HG03066 (cell line): Measurements from ENCODE around the gene MYORG.
"Not testable (repeated sequence)": the region's sequence is repeated elsewhere in the genome, so short reads cannot be mapped to it uniquely, and the experiment has no call there.

Source experiments
- ATAC-seq: cut with Tn5 transposase; IDR thresholded peaks from one replicate; pipeline ENCODE4 v1.9.1; 2021; ENCODE audit warnings: low read depth; ENCODE audit not compliant: unreplicated experiment

MYORG gene

DNA sequence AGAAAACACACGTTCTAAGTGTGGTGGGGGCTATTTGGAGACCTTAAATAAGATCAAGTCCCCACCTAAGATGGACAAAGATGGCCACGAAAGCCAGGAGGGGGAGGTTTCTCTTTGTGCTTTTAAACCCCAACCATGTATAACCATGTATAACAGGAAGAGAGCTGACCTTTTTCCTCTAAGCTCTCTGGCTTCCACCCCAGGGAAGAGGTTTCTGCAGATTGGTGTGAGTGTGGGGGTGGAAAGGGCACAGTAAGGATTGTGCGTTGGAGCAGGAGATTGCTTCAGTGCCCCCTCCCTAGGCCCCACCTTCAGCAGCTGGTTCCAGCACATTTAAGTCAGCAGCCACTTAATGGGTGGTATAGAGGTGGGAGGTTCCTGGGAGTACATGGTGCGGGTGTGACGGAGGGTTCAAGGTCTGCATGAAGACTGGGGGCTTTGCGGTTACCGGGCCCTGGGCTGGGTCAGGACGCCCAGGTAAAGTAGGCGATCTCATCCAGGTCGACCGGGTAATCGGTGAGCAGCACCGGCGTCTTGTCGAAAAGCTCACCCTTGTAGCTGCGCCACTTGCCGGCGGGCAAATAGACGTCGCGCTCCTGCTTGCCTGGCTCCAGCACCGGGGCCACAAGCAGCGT is 6.2 kb downstream of the MYORG start:
- no peak for ATAC-seq

DNA sequence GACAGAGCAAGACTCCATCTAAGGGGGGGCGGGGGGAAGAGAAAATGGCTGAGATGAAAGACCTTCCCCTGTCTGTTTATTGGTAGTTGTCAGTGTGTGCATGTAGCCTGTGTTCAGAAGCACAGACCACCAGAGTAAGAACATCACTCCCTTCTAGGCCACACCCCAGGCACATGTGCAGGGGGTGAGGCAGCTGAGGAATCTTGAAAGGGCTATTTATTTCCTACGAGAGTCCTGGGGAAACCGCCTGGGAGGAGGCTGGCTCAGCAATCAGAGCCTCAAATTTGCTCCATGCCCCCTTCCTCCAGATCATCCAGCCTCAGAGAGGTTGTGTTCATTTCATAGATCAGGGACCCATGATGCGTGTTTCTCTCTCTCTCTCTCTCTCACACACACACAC is 7.1 kb downstream of the MYORG start:
- no peak for ATAC-seq

GRCh38 chr9:34368796-34369195 is 7.9 kb downstream of the MYORG start:
- ATAC-seq, result not testable (repeated sequence)

DNA sequence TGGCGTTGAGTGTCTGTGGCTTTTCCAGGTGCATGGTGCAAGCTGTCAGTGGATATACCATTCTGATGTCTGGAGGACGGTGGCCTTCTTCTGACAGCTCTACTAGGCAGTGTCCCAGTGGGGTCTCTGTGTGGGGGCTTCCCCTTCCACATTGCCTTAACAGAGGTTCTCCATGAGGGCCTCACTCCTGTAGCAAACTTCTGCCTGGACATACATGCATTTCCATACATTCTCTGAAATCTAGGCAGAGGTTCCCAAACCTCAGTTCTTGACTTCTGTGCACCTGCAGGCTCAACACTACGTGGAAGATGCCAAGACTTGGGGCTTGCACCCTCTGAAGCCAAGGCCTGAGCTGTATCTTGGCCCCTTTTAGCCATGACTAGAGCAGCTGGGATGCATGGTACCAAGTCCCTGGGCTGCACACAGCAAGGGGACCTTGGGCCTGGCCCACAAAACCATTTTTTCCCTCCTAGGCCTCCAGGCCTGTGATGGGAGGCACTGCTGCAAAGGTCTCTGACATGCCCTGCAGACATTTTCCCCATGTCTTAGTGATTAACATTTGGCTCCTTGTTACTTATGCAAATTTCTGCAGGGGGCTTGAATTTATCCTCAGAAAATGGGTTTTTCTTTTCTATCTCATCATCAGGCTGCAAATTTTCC is 8.8 kb downstream of the MYORG start:
- not testable (repeated sequence) for ATAC-seq

DNA sequence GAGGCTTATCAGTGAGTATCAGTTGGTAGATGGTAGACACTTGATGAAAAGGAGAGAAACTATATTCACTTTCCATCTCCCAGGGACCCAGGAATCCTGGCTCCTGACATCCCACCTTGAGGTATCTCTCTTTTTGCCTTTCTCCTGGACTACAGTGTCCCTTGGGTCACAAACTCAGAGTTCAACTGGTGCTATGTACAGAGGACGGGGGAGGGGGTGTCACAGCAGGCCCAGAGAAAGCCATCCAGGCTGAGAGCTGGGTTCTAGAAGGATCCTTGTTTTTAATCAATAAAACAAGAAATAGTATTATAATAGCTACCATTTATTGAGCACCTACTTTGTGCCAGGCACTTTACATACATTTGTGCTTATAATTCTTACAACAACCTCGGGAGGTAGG is 10.3 kb downstream of the MYORG start:
- ATAC-seq, result no peak

GRCh38 chr9:34365282-34365681 is 11.4 kb downstream of the MYORG start:
- ATAC-seq, result no peak

DNA sequence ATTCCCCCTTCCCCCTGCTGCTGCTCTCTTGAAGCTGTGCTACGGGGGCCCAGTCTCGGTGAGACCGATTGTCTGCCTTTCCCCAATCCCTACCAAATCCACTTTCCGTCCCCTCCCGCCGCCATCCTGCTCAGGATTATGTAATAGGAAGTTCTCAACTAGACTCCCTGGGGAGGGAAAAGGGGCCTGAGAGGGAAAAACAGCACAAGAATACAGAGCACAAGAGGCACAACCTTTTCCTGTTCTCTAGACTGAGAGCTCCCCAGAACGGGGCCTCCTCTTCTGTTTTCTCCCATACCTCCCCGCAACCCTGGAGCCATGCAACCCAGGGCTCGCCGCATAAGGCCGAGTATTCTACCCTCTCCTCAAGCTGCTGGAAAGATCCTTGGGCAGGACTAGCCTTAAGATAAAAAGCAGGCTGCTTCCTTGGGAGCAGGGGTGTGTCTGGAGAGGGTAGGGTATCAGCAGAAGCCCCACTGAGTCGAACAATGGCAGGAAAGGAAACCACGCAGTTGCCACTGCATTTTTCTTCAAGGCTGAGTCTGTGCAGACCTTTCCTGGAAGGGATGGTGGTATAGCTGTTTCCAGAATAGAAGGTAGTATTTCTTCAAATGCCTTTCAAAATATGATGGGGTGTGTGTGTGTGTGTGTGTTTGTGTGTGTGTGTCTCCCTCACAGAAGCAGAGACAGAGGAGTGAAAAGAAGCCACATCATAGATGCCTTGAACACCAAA is 12.9 kb downstream of the MYORG start:
- no peak for ATAC-seq

GRCh38 chr9:34362614-34363214 is 14.0 kb downstream of the MYORG start:
- ATAC-seq, result no peak

DNA sequence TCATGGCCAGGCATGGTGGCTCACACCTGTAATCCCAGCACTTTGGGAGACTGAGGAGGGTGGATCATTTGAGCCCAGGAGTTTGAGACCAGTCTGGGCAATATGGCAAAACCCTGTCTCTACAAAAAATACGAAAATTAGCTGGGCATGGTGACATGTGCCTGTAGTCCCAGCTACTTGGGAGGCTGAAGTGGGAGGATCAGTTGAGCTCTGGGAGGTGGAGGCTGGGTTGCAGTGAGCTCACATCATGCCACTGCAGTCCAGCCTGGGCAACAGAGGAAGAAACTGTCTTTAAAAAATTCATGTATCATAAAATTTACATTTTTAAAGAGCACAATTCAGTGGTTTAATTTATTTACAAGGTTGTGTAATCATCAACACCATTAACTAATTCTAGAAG is 23.7 kb downstream of the MYORG start:
- not testable (repeated sequence) for ATAC-seq

GRCh38 chr9:34352122-34352652 is 24.5 kb downstream of the MYORG start:
- ATAC-seq, result not testable (repeated sequence)

DNA sequence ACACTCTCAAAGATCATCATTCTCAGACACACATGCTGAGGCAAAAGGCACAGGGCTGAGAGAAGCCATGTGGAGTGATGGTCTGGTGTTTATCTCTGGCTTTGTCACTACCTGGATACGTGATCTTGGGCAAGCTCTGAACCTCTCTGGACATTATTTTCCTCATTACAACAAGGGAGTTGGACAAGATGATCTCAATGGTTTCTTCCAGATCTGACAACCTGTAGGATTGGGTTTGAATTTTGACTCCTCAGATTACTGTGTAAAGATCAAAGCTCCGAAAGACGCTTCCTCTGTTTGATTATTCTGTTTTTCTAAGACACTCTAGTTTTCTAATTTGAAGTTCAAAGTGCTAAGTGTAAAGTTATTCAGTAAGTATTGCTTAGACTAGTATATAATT is 27.4 kb downstream of the MYORG start:
- ATAC-seq, result no peak

GRCh38 chr9:34347800-34348158 is 28.9 kb downstream of the MYORG start:
- ATAC-seq, result no peak

GRCh38 chr9:34346873-34347799 is 29.6 kb downstream of the MYORG start:
- no peak for ATAC-seq

GRCh38 chr9:34343605-34344004 is 33.1 kb downstream of the MYORG start:
- no peak for ATAC-seq

DNA sequence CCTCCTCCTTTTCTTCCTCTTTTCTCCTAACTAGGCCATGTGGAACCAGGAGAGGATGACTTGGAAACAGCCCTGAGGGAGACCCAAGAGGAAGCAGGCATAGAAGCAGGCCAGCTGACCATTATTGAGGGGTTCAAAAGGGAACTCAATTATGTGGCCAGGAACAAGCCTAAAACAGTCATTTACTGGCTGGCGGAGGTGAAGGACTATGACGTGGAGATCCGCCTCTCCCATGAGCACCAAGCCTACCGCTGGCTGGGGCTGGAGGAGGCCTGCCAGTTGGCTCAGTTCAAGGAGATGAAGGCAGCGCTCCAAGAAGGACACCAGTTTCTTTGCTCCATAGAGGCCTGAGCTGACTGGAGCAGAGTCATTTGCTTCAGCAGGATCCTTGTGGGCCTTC is 33.6 kb downstream of the MYORG start:
- no peak for ATAC-seq

DNA sequence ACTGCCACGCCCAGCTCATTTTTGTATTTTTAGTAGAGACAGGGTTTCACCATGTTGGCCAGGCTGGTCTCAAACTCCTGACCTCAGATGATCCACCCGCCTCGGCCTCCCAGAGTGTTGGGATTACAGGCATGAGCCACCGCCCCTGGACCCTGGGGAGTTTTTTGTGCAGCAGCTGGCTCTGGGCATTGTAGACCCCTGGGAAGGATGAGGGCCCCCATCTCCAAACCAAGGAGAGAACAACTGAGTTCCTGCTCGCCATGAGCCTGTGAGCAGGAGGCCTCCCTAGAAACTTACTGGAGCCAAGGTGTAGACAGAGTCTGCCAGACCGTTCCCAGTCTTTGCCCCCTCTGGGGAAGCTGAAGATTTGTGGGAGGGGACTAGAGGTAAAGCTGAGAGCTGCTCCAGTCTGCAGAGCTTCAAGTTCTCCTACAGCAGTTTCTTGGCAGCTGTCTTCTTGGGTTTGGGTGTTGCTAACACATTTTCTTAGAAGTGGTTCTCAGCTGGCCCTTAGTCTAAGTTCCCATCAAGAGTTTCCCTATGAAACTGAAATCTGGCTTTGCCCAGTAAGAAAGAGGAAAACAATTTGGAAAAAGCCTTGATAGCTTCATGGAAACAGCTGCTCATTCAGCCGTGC is 34.9 kb downstream of the MYORG start:
- ATAC-seq, result no peak

- ATAC-seq, result no peak
Measured at GRCh38 chr9:34338665-34339385, 37.9 kb downstream of the MYORG start.

DNA sequence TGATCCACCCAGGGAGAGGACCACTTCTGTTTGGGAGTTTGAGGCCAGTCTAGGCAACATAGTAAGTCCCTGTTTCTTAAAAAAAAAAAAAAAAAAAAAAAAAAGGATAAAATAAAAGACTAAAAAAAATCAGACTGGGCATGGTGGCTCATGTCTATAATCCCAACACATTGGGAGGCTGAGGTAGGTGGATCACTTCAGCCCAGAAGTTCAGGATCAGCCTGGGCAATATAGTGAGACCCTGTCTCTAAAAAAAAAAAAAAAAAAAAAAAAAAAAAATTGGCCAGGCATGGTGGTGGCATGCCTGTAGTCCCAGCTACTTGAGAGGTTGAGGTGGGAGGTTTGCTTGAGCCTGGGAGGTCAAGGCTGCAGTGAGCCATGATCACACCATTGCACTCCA is 38.6 kb downstream of the MYORG start:
- not testable (repeated sequence) for ATAC-seq

DNA sequence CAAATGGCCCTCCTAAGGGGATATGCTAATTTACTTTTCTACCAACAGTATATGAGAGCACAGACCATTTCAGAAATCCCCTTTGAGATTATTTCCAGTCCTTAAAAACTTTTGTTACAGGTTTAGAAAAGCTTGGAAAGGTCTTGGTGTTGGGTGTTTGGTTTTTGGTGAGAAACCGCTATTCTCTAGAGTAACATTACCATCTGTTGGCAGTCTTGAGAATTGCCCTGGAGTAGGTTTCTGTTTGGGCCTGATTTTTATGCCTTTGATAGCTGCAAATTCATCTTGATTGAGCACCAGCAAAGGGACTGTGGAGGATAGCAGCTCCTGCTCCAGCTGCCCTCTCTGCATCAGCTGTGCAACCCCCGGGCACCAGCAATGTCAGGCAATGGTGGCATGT is 39.3 kb downstream of the MYORG start:
- ATAC-seq, result no peak
